ENCODE results near the gene STARD10. TPM values are rescaled to one million over a fixed set of nuclear protein-coding genes. Genes with fewer than 3 reads are reported as not detected.

Gene STARD10
- total RNA-seq, 1 experiment from 2014 or later, result 58.4 TPM

DNA sequence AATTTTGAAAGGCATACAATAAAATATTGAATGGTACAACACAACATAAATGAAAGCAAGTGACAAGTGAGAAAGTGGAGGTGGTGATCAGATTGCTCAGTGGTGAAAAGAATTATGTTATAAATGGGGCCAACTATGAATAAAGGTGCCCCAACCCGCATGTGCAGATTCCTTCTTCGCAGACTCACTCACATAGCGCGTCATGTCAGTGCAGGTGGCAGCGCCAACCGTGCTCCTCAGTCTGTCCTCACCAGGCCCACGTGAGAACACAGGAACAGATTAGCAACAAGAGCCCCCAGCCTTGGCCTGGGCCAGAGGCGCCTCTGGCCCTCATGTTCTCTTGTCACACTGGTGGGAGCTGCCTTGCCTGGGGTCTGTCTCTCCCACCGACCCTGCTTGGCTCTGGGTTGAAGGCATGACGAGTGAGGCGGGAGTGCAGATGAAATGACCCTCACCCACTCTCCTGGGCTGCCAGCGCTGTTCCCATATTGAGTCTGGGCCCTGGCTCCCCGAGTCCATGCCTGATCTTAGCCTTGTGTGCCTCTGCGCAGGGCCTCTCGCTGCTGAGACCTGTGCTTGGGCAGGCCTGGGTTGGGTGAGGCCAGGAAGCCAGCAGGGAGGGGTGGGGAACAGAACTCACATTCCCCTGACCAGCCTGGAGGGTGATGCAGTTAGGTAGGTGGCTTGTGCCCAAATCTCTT is 26.7 kb upstream of the STARD10 start:
- no peak for ATAC-seq
- intact Hi-C loops (cut with micrococcal nuclease), result no loop called here
- Histone ChIP-seq H4K20me1 (ENCODE audit: insufficient read depth) (no peaks in the 10 kb centered on the region), H3K27me3 (ENCODE audit: insufficient read depth, low read length) (no peaks in the 10 kb centered on the region), H3K79me2 (ENCODE audit: insufficient read depth, low read length) (no peaks in the 10 kb centered on the region), H3K4me1 (ENCODE audit: control insufficient read depth in 1 of 2, insufficient read depth in 2 of 2, low read length in 2 of 2) (peaks cover 8 to 25% of the 10 kb centered on the region in 2 experiments), H3K9me2 (ENCODE audit: insufficient read depth) (no peaks in the 10 kb centered on the region), H3K27ac (ENCODE audit: low read depth, low read length) (no peak overlapping the region; the same call in 1 of the 2 replicates), H3K9ac (ENCODE audit: low read length) (0 out of 2 replicates have a peak overlapping the region, but pooled peaks have one; percentile 75), H3K4me3 (replicated peaks in 1 of 2; ENCODE audit: low read depth in 1 of 2, low read length in 2 of 2) (peak overlapping the region in 1 of 2 experiments; percentile 62; a peak in 1 of 4 replicates), H3K9me3 (ENCODE audit: control insufficient read depth in 1 of 2, insufficient read depth in 1 of 2, low read depth in 1 of 2, low read length in 2 of 2) (no peaks in the 10 kb centered on the region), H3K36me3 (ENCODE audit: control insufficient read depth in 1 of 2, insufficient read depth in 2 of 2, low read length in 2 of 2) (no peaks in the 10 kb centered on the region), H3K4me2 (ENCODE audit: low read length) (peak overlapping the region; percentile 88), H2AFZ (ENCODE audit: low read depth, low read length, poor library complexity, severe bottlenecking) (no peak overlapping the region)
- ChIA-PET POLR2A (no interaction called here), RAD21 (ENCODE audit: low non-redundant PET in 1 of 2, low total read pairs in 2 of 2, uncharacterized antibody in 2 of 2, unreplicated experiment in 2 of 2) (no interaction called here), CTCF (interaction anchor here (1.5 kb wide), 1 partner anchor 8 kb away, joined by 5 read pairs; no protein-coding TSS in a partner anchor)
- TF ChIP-seq CEBPB (IDR thresholded peaks at IDR 0.05; ENCODE audit: low read depth), result no peak
- TF ChIP-seq, protein P1, sequence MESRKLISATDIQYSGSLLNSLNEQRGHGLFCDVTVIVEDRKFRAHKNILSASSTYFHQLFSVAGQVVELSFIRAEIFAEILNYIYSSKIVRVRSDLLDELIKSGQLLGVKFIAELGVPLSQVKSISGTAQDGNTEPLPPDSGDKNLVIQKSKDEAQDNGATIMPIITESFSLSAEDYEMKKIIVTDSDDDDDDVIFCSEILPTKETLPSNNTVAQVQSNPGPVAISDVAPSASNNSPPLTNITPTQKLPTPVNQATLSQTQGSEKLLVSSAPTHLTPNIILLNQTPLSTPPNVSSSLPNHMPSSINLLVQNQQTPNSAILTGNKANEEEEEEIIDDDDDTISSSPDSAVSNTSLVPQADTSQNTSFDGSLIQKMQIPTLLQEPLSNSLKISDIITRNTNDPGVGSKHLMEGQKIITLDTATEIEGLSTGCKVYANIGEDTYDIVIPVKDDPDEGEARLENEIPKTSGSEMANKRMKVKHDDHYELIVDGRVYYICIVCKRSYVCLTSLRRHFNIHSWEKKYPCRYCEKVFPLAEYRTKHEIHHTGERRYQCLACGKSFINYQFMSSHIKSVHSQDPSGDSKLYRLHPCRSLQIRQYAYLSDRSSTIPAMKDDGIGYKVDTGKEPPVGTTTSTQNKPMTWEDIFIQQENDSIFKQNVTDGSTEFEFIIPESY (IDR thresholded peaks at IDR 0.05; ENCODE audit: extremely low read depth, insufficient replicate concordance, low read length), result no peak
- no peak for TF ChIP-seq CBX3 (IDR thresholded peaks at IDR 0.05; ENCODE audit: low read depth)
- TF ChIP-seq RAD21 (IDR thresholded peaks at IDR 0.05; ENCODE audit: low read depth), result no peak
- TF ChIP-seq, protein P2, sequence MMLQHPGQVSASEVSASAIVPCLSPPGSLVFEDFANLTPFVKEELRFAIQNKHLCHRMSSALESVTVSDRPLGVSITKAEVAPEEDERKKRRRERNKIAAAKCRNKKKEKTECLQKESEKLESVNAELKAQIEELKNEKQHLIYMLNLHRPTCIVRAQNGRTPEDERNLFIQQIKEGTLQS (IDR thresholded peaks at IDR 0.05), result no peak
- TF ChIP-seq TCF7L2 (IDR thresholded peaks at IDR 0.05; ENCODE audit: borderline replicate concordance, extremely low read depth, insufficient read depth, insufficient read length), result no peak
- TF ChIP-seq ZFX (IDR thresholded peaks at IDR 0.05), result no peak
- TF ChIP-seq YY1 (IDR thresholded peaks at IDR 0.05; ENCODE audit: extremely low read depth, insufficient replicate concordance, low read depth, low read length), result no peak
- no peak for TF ChIP-seq EZH2phosphoT487 (IDR thresholded peaks at IDR 0.05; ENCODE audit: borderline replicate concordance)
- TF ChIP-seq EGR1 (IDR thresholded peaks at IDR 0.05; ENCODE audit: low read depth), result no peak
- TF ChIP-seq JUND (IDR thresholded peaks at IDR 0.05), result no peak
- no peak for TF ChIP-seq ZNF274 (IDR thresholded peaks at IDR 0.05; ENCODE audit: low read depth, low read length)
- no peak for TF ChIP-seq SRF (IDR thresholded peaks at IDR 0.05; ENCODE audit: low read depth)
- TF ChIP-seq SIN3A (IDR thresholded peaks at IDR 0.05; ENCODE audit: low read depth), result no peak
- TF ChIP-seq, protein P3, sequence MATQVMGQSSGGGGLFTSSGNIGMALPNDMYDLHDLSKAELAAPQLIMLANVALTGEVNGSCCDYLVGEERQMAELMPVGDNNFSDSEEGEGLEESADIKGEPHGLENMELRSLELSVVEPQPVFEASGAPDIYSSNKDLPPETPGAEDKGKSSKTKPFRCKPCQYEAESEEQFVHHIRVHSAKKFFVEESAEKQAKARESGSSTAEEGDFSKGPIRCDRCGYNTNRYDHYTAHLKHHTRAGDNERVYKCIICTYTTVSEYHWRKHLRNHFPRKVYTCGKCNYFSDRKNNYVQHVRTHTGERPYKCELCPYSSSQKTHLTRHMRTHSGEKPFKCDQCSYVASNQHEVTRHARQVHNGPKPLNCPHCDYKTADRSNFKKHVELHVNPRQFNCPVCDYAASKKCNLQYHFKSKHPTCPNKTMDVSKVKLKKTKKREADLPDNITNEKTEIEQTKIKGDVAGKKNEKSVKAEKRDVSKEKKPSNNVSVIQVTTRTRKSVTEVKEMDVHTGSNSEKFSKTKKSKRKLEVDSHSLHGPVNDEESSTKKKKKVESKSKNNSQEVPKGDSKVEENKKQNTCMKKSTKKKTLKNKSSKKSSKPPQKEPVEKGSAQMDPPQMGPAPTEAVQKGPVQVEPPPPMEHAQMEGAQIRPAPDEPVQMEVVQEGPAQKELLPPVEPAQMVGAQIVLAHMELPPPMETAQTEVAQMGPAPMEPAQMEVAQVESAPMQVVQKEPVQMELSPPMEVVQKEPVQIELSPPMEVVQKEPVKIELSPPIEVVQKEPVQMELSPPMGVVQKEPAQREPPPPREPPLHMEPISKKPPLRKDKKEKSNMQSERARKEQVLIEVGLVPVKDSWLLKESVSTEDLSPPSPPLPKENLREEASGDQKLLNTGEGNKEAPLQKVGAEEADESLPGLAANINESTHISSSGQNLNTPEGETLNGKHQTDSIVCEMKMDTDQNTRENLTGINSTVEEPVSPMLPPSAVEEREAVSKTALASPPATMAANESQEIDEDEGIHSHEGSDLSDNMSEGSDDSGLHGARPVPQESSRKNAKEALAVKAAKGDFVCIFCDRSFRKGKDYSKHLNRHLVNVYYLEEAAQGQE (IDR thresholded peaks at IDR 0.05; ENCODE audit: low read depth), result no peak
- no peak for TF ChIP-seq EZH2 (IDR thresholded peaks at IDR 0.05)
- TF ChIP-seq, protein P4, sequence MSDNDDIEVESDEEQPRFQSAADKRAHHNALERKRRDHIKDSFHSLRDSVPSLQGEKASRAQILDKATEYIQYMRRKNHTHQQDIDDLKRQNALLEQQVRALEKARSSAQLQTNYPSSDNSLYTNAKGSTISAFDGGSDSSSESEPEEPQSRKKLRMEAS (IDR thresholded peaks at IDR 0.05), result no peak
- TF ChIP-seq FOSL1 (IDR thresholded peaks at IDR 0.05; ENCODE audit: low read depth), result no peak
- BruUV-seq (replicated peaks), result no TSS peak
- DNase-seq (ENCODE audit: low read depth, low spot score), result no peak

All from HCT116 (cell line).